ENCODE data around the gene DAND5.

The DAND5 gene

DNA sequence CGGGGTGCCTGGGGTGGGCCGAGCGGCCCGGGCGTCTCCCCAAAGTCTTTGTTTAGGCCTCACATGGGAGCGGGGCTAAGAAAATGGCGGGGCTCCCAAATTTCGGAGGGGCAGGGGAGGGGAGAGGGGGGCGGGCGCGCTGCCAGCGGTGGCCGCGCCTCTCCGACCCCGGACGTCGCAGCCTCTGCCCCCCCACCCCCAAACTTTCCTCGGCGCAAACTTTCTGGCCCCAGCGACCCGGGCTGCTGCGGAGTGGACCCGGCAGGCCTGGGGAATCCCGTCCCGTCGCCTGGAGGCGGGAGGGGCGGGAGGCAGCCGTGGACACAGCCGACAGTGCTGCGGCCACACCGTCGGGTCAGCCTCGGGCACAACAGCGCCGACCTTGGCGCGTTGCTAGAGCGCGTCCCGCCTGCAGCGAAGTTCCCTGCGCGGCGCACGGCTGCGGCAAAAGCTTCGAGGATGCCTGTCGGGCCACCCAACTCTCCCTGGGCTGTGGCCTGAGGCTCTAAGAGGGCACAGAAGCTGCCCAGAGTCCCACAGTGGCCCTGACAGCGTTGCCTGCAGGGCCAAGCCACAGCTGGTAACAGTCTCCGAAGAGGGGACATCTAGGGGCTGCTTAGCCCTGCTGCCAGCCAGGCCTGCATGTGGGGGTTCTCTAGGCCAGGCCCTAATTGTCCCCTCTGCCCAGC is 27.2 kb downstream of the DAND5 start:
- TF ChIP-seq, protein P1, sequence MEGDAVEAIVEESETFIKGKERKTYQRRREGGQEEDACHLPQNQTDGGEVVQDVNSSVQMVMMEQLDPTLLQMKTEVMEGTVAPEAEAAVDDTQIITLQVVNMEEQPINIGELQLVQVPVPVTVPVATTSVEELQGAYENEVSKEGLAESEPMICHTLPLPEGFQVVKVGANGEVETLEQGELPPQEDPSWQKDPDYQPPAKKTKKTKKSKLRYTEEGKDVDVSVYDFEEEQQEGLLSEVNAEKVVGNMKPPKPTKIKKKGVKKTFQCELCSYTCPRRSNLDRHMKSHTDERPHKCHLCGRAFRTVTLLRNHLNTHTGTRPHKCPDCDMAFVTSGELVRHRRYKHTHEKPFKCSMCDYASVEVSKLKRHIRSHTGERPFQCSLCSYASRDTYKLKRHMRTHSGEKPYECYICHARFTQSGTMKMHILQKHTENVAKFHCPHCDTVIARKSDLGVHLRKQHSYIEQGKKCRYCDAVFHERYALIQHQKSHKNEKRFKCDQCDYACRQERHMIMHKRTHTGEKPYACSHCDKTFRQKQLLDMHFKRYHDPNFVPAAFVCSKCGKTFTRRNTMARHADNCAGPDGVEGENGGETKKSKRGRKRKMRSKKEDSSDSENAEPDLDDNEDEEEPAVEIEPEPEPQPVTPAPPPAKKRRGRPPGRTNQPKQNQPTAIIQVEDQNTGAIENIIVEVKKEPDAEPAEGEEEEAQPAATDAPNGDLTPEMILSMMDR (IDR thresholded peaks at IDR 0.05; ENCODE audit: low read depth, low read length) = no peak
- DNase-seq (ENCODE audit: extremely low read depth, low read depth) = no peak

DNA sequence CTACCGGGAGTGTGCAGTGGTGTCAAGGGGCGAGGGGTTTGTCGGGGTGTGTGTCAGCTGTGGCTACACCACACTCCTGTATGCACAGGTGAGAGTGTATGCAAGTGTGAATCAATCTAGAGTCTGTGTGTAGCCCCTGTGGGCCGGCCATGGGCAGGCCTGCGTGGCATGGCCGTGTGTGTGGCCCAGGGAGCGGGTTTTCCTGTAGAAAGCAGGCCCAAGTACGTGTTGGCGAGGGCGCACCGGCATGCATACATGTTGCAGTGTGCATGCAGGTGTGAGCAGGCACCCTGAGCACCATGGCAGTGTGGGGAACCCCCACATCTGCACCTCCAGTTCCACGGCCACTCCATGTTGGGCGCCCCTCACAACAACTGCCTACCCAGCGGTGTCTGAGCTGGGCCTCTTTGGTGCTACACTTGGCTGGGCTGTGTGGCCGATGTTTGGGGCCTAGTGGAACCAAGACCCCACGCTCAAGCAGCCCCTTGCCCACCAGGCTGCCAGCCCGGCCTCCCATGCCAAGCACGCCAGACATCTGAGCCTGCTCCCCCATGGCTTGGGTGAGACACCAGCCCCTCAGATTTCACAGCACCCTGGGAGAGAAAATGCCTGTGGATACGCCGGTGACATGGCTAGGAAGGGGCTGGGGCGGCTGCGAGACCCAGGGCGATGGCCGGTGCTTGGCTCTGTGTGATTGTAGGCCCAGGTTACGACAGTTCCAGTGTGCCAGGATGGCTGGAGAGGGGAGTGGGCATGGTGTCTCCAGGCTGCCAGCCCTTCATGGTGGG is 28.0 kb downstream of the DAND5 start:
- no peak for DNase-seq (ENCODE audit: extremely low read depth, low read depth)
- TF ChIP-seq, protein P1 (IDR thresholded peaks at IDR 0.05; ENCODE audit: low read depth, low read length) = no peak

DNA sequence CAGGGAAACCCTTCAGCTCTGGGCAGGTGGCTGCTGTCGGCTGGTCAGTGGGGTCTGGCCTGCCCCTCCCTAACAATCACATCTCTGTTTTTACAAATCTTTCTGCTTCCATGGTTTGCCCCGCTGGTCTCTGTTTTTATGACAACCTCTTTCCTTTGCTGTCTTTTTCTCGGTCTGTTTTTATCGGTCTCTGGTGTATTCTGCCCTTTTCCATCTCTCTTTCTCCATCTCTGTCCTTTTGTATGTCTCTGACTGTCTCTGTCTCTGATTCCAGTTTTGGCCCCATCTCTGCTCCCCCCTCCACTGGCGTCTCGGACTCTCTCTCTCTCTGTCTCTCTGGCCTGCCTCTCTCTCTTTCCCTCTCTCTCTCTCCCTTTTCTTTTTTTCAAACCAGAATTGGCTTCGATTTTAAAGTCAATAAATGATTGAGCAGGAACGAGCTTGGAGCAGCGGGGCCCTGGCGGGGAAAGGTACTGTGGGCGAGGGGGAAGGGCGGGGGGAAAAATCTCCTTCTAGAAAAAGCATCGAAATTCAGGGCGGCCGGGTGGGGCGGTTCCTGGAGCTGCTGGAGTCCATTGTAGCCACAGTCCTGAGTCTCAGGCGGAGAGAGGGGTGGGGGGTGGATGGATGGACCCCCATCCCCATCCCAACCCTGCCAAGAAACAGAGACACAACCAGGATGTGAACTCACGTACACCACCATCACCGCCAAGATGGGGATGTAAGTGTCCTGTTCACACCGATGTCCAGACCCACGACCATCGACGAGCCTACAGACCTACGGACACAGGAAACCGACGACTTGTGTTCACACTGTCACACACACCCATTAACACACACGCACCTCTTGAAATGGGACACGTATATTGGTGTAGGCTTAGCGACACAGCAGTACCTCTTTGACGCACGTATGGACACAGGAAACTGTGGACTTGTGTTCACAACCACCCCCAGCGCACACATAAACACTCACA is 28.9 kb downstream of the DAND5 start:
- no peak for DNase-seq (ENCODE audit: extremely low read depth, low read depth)
- TF ChIP-seq, protein P1 (IDR thresholded peaks at IDR 0.05; ENCODE audit: low read depth, low read length) = no peak

DNA sequence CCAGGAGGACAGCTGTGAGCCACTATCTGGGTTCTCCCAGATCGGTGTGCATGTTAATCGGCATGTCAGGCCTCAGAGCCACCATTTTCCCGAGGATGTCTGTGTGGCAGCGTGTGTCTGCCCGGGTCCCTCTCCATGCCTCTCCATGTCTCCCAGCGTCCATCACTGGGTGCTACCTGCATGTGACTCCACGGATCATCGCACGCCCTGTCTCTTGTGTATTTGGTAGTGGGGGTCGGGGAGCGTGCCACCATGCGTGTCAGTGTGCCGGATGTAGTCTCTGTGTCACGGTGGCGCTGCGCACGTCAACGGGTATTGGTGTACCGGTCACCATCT is 31.8 kb downstream of the DAND5 start:
- no peak for DNase-seq (ENCODE audit: extremely low read depth, low read depth)
- TF ChIP-seq, protein P1 (IDR thresholded peaks at IDR 0.05; ENCODE audit: low read depth, low read length) = no peak

DNA sequence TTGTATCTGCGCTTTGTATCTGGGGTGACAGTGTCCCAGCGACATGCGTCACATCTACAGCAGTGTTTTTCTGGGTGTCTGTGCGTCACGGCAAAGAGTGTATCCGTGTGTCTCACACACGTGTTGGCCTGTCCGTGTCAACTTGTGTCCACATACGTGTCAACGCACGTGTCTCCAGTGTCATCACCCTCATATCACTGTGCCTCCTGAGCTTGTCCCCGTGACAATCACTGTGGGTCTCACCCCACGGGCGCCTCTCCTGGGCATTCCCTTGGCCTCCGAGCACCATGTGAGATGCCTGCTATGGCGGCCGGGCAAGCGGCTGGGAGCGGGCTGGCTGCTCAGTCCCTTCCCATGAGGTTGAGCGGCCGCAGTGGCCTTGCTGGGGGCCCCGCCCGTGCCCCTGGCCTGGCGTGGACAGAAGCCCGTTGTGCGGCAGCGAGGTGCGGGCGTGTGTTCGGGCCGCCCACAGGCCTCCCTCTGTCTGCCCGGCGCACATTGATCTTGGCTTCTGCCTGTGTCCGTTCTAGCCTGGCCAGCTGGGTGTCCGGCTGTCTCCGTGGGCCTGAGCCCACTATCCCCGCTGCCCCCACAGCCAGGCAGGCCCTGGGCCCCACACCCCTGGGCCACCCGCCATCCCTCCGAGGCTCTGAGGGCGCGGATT is 32.3 kb downstream of the DAND5 start:
- TF ChIP-seq, protein P1 (IDR thresholded peaks at IDR 0.05; ENCODE audit: low read depth, low read length) = no peak
- DNase-seq (ENCODE audit: extremely low read depth, low read depth) = no peak

DNA sequence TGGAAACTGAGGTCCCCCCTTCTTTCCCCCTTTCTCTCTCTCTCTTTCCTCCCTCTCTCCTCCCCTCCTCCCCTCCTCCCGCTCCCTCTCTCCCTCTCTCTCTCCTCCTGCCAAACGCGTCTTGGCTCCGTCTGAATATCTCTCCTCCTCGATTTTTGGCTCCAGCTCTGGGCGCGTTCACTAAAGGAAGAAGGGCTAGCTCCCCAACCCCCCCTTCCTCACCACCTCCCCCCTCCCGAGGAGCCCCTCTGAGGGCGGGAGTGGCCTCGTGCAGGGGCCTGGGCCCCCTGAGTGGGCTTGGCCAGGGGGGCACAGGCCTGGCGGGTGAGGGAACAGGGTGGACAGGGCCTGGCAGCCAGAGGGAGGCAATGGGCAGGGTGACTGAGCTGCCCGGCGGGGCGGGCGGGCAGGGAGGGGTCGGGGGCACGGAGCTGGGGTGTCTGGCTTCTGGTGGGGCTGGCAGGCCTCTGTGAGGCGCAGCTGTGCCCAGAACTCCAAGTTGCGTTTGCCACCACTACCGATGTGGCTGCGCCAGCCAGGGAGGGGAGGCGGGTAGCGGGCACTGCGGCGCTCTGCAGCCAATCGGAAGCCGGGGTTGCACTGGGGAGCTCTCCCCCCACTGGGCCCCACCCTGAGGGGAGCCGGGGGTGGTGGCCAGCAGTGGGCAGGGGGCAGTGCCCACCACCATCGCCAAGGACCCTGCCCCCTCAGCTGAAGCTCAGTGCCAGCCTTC is 33.0 kb downstream of the DAND5 start:
- DNase-seq (ENCODE audit: extremely low read depth, low read depth) = no peak
- TF ChIP-seq, protein P1 (IDR thresholded peaks at IDR 0.05; ENCODE audit: low read depth, low read length) = peak; percentile 15; the same call in 1 of the 2 replicates
